SK-N-SH (cell line): Measurements from ENCODE around the gene MAN1A2. TPM values are rescaled to one million over a fixed set of nuclear protein-coding genes. Genes with fewer than 3 reads are reported as not detected.

Experiments used
- CTCF ChIA-PET: fragments of 300-600, 350-600 bp; formaldehyde crosslinking; extraction: SDS; loops from one replicate; lab custom pipeline; 2021; lab: Yijun Ruan, JAX
- POLR2A ChIA-PET: fragments of 350-600 bp; sonication (Branson Sonifier 250); formaldehyde crosslinking; extraction: SDS; loops from one replicate; lab custom pipeline; 2020; ENCODE audit warnings: antibody characterized with exemption, inconsistent platforms; lab: Yijun Ruan, JAX
- DNase-seq: peaks from one replicate; pipeline ENCODE4 v3.0.0; 2012
- H2AFZ ChIP-seq: fragments of 200-600 bp; sonication (generic); 2 replicates; pipeline ENCODE4 v1.8.1; 2016; ENCODE audit warnings: antibody characterized with exemption, mild to moderate bottlenecking, low read depth
- H3F3A ChIP-seq: fragments of 200-600 bp; sonication (generic); replicated peaks from 2 replicates; pipeline ENCODE3; 2016; ENCODE audit warnings: antibody characterized with exemption, mild to moderate bottlenecking; ENCODE audit not compliant: insufficient read depth
- H3K27ac ChIP-seq, 2 experiments: fragments of 200-500 bp in 1 of 2; fragments of 200-600 bp in 1 of 2; sonication (Bioruptor generic) in 1 of 2; sonication (generic), shearing (Covaris generic) in 1 of 2; 2 replicates each; pipeline versions ENCODE4 v1.5.1 to v1.6.1; 2014 to 2016; ENCODE audit warnings: low read depth in 2 of 2, inconsistent platforms in 1 of 2, low read length in 1 of 2, mild to moderate bottlenecking in 1 of 2, mixed read lengths in 1 of 2
- H3K27me3 ChIP-seq: fragments of 200-600 bp; sonication (generic), shearing (Covaris generic); 2 replicates; pipeline ENCODE4 v1.6.1; 2016; ENCODE audit warnings: mixed run types; ENCODE audit not compliant: insufficient read depth
- H3K36me3 ChIP-seq, 2 experiments: fragments of 200-500 bp in 1 of 2; fragments of 200-600 bp in 1 of 2; sonication (Bioruptor generic) in 1 of 2; sonication (generic) in 1 of 2; replicated peaks in 1 of 2; 2 replicates each; pipeline versions ENCODE3 to v1.5.1; 2014 to 2016; ENCODE audit warnings: low read length in 1 of 2, mild to moderate bottlenecking in 1 of 2; ENCODE audit not compliant: insufficient read depth in 2 of 2, control insufficient read depth in 1 of 2
- H3K4me1 ChIP-seq, 2 experiments: fragments of 200-500 bp in 1 of 2; fragments of 200-600 bp in 1 of 2; sonication (Bioruptor generic) in 1 of 2; sonication (generic), shearing (Covaris generic) in 1 of 2; 2 replicates each; pipeline versions ENCODE4 v1.5.1 to v1.6.1; 2014 to 2016; ENCODE audit warnings: low read depth in 1 of 2, low read length in 1 of 2, mixed run types in 1 of 2; ENCODE audit not compliant: insufficient read depth in 2 of 2, control insufficient read depth in 1 of 2
- H3K4me2 ChIP-seq: fragments of 200-600 bp; sonication (generic), shearing (Covaris generic); 2 replicates; pipeline ENCODE4 v1.6.1; 2017; ENCODE audit warnings: mixed run types
- H3K4me3 ChIP-seq, 2 experiments: fragments of 200-500 bp in 1 of 2; fragments of 200-600 bp in 1 of 2; sonication (Bioruptor generic) in 1 of 2; sonication (generic), shearing (Covaris generic) in 1 of 2; 2 replicates each; pipeline versions ENCODE4 v1.5.1 to v1.8.1; 2014 to 2016; ENCODE audit warnings: low read depth in 2 of 2, inconsistent platforms in 1 of 2, low read length in 1 of 2, mild to moderate bottlenecking in 1 of 2, mixed read lengths in 1 of 2, moderate library complexity in 1 of 2
- H3K79me2 ChIP-seq: fragments of 200-600 bp; sonication (generic); 2 replicates; pipeline ENCODE4 v1.8.1; 2017; ENCODE audit warnings: mild to moderate bottlenecking; ENCODE audit not compliant: insufficient read depth
- H3K9ac ChIP-seq: fragments of 200-600 bp; sonication (generic); 2 replicates; pipeline ENCODE4 v1.6.1; 2017; ENCODE audit warnings: mixed run types
- H3K9me2 ChIP-seq: fragments of 200-600 bp; sonication (generic); 2 replicates; pipeline ENCODE4 v1.6.1; 2017; ENCODE audit warnings: mixed run types
- H3K9me3 ChIP-seq: fragments of 200-600 bp; sonication (generic); 2 replicates; pipeline ENCODE4 v1.6.1; 2017; ENCODE audit warnings: mixed run types, mild to moderate bottlenecking, moderate library complexity
- H4K20me1 ChIP-seq: fragments of 200-600 bp; sonication (generic); 2 replicates; pipeline ENCODE4 v1.6.1; 2017; ENCODE audit warnings: mild to moderate bottlenecking, mixed run types; ENCODE audit not compliant: insufficient read depth
- CTCF ChIP-seq: fragments of 200-600 bp; sonication (generic); IDR thresholded peaks from 2 replicates; pipeline ENCODE4 v1.6.1; 2017; ENCODE audit warnings: antibody characterized with exemption, mild to moderate bottlenecking, moderate library complexity
- EP300 ChIP-seq, 2 experiments: IDR thresholded peaks; 2 replicates each; pipeline versions ENCODE4 v1.4.0 to v1.6.1; 2012; ENCODE audit warnings: borderline replicate concordance in 1 of 2, low read depth in 1 of 2, low read length in 1 of 2
- FOSL2 ChIP-seq: IDR thresholded peaks from 2 replicates; pipeline ENCODE4 v1.4.0; 2012; ENCODE audit warnings: low read depth, mild to moderate bottlenecking, moderate library complexity, borderline replicate concordance
- MXI1 ChIP-seq: IDR thresholded peaks from 2 replicates; pipeline ENCODE4 v1.6.1; 2012; ENCODE audit warnings: mild to moderate bottlenecking, low read depth, low read length, improper control_type of control experiment
- NFIC ChIP-seq: IDR thresholded peaks from 2 replicates; pipeline ENCODE4 v1.4.0; 2012; ENCODE audit warnings: borderline replicate concordance
- POLR2AphosphoS5 ChIP-seq: IDR thresholded peaks from 2 replicates; pipeline ENCODE4 v1.6.1; 2012; ENCODE audit warnings: low read depth, low read length
- RCOR1 ChIP-seq: fragments of 150-350 bp; IDR thresholded peaks from 2 replicates; pipeline ENCODE4 v1.6.1; 2017; ENCODE audit warnings: antibody characterized with exemption, low read length
- RFX5 ChIP-seq: IDR thresholded peaks from 2 replicates; pipeline ENCODE4 v1.6.1; 2012; ENCODE audit warnings: mild to moderate bottlenecking, improper control_type of control experiment, low read length
- RXRA ChIP-seq: IDR thresholded peaks from 2 replicates; pipeline ENCODE4 v1.4.0; 2012; ENCODE audit warnings: low read depth, mild to moderate bottlenecking, borderline replicate concordance
- SIN3A ChIP-seq: IDR thresholded peaks from 2 replicates; pipeline ENCODE4 v1.6.1; 2012; ENCODE audit warnings: low read depth, mild to moderate bottlenecking, low read length, moderate library complexity, borderline replicate concordance
- SMC3 ChIP-seq: IDR thresholded peaks from 2 replicates; pipeline ENCODE4 v1.6.1; 2012; ENCODE audit warnings: low read depth, low read length, improper control_type of control experiment
- USF1 ChIP-seq: IDR thresholded peaks from 2 replicates; pipeline ENCODE4 v1.4.0; 2012; ENCODE audit warnings: low read depth, borderline replicate concordance
- USF2 ChIP-seq: fragments of 150-350 bp; IDR thresholded peaks from 2 replicates; pipeline ENCODE4 v1.6.1; 2017; ENCODE audit warnings: antibody characterized with exemption, low read length, low read depth, borderline replicate concordance
- WGBS: methylation state at CpG from one replicate; pipeline ENCODE4 v1.1.6; 2017; ENCODE audit warnings: low lambda C conversion rate; 5-methylcytosine and 5-hydroxymethylcytosine counted together
- polyA plus RNA-seq, 3 experiments: library from polyadenylated mRNA; depleted of rRNA; stranded (reverse); fragments of >200 nt; gene quantifications; 2 replicates each; pipeline ENCODE4 v1.2.3, GENCODE V29; 2012
- TF ChIP-seq, protein P1 (sequence below): IDR thresholded peaks from 2 replicates; pipeline ENCODE4; 2012
- TF ChIP-seq, protein P2 (sequence below): fragments of 150-350 bp; IDR thresholded peaks from 2 replicates; pipeline ENCODE4 v1.6.1; 2016; ENCODE audit warnings: mild to moderate bottlenecking, low read depth, low read length

MAN1A2 gene
- polyA plus RNA-seq, 1 of the 3 experiments (the other 2 are of a cell fraction) = 6.0 TPM

DNA sequence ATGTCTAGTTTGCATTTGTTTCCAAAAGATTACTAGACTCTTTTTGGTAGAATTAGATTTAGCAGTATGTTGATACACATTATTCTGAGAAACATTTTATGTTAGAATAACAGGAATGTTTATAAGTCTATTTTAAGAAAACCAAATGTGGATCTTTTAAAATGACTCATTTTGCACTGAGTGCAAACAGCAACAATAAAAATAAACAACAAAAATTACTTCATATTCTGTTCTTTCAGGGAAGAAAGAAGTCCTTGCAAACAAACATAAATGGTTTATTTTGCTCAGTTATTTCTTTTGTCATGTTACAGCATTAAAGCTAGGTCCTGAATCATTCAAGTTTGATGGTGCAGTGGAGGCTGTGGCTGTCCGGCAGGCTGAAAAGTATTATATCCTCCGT is 131.8 kb downstream of the MAN1A2 start (continued):
- TF ChIP-seq FOSL2 (no peak), CTCF (no peak), EP300 (IDR thresholded peaks at IDR 0.05; ENCODE audit: borderline replicate concordance in 1 of 2, low read depth in 1 of 2, low read length in 1 of 2) (no peak), RFX5 (no peak)

DNA sequence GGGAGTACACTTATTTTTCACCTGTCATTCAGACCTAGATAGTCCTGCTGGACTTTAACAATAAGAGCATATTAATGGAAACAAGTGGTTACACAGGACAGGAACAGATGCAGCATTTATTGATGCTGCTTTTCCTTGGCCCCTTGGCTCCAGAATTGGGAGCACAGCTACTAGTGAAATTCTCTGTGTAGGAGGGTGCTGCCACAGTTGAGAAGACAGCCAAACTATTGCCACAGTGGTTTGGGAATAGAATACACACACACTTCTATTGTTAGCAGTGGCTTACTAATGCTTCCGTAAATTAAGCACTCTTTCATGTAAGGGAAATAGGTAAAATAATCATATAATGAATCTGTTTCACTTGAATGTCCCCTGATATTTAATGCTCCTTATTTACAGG is 133.3 kb downstream of the MAN1A2 start:
- Histone ChIP-seq H3K4me3 (no peak overlapping the region), H4K20me1 (no peaks in the 10 kb centered on the region), H3K9ac (no peak overlapping the region), H3K9me2 (no peaks in the 10 kb centered on the region), H3K4me1 (no peaks in the 10 kb centered on the region), H3K9me3 (no peaks in the 10 kb centered on the region), H2AFZ (no peak overlapping the region), H3F3A (no peaks in the 10 kb centered on the region), H3K27me3 (no peaks in the 10 kb centered on the region), H3K27ac (no peak overlapping the region), H3K79me2 (no peaks in the 10 kb centered on the region), H3K36me3 (peaks cover 49 to 53% of the 10 kb centered on the region in 2 experiments), H3K4me2 (no peak overlapping the region)
- ChIA-PET POLR2A (no interaction called here), CTCF (interaction anchor here (1.0 to 1.7 kb wide), 2 partner anchors 253 to 258 kb away, joined by 3 to 4 read pairs; no protein-coding TSS in a partner anchor)
- TF ChIP-seq RXRA (no peak), FOSL2 (no peak), SMC3 (no peak), USF2 (no peak), USF1 (no peak), SIN3A (no peak), NFIC (no peak), POLR2AphosphoS5 (no peak), MXI1 (no peak), EP300 (IDR thresholded peaks at IDR 0.05; ENCODE audit: borderline replicate concordance in 1 of 2, low read depth in 1 of 2, low read length in 1 of 2) (no peak), CTCF (no peak), RCOR1 (no peak), RFX5 (no peak)
- TF ChIP-seq, protein P1, sequence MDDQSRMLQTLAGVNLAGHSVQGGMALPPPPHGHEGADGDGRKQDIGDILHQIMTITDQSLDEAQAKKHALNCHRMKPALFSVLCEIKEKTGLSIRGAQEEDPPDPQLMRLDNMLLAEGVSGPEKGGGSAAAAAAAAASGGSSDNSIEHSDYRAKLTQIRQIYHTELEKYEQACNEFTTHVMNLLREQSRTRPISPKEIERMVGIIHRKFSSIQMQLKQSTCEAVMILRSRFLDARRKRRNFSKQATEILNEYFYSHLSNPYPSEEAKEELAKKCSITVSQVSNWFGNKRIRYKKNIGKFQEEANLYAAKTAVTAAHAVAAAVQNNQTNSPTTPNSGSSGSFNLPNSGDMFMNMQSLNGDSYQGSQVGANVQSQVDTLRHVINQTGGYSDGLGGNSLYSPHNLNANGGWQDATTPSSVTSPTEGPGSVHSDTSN = no peak
- TF ChIP-seq, protein P2, sequence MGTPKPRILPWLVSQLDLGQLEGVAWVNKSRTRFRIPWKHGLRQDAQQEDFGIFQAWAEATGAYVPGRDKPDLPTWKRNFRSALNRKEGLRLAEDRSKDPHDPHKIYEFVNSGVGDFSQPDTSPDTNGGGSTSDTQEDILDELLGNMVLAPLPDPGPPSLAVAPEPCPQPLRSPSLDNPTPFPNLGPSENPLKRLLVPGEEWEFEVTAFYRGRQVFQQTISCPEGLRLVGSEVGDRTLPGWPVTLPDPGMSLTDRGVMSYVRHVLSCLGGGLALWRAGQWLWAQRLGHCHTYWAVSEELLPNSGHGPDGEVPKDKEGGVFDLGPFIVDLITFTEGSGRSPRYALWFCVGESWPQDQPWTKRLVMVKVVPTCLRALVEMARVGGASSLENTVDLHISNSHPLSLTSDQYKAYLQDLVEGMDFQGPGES = no peak
- DNase-seq = no peak
- WGBS = 100% methylated on average over 1 of the region's 1 CpG
